Stomach (tissue), 9 donors: ENCODE results near the gene ABLIM2. TPM values are rescaled to one million over a fixed set of nuclear protein-coding genes. Genes with fewer than 3 reads are reported as not detected.
A peak's percentile ranks its signal among the peaks of the same experiment; 100 is the strongest.

ENCODE experiments used
- DNase-seq, 2 donors: peaks; one replicate each; pipeline versions ENCODE4 v3.0.0 to v3.0.0-alpha.2; 2013 to 2019
- H3K27ac ChIP-seq, 5 donors: fragments of 200-600 bp in 4 of 5; sonication (generic) in 4 of 5; one replicate each; pipeline ENCODE4 v1.5.1; 2013 to 2019; ENCODE audit warnings: mild to moderate bottlenecking in 1 of 5, moderate library complexity in 1 of 5
- H3K27me3 ChIP-seq, 3 donors: fragments of 200-600 bp; sonication (generic); one replicate each; pipeline ENCODE4 v1.5.1; 2017 to 2019; ENCODE audit warnings: mixed run types in 1 of 3
- H3K36me3 ChIP-seq, 4 donors: fragments of 200-600 bp; sonication (generic); 1 replicate in 3 of 4; 2 replicates in 1 of 4; pipeline ENCODE4 v1.5.1; 2016 to 2019
- H3K4me1 ChIP-seq, 4 donors: fragments of 200-600 bp; sonication (generic); one replicate each; pipeline ENCODE4 v1.5.1; 2016 to 2019
- H3K4me3 ChIP-seq, 4 donors: fragments of 200-600 bp; sonication (generic) in 3 of 4; one replicate each; pipeline ENCODE4 v1.5.1; 2016 to 2019; ENCODE audit warnings: mild to moderate bottlenecking in 1 of 4
- H3K9me3 ChIP-seq, 4 donors: fragments of 200-600 bp; sonication (generic); one replicate each; pipeline ENCODE4 v1.5.1; 2016 to 2019
- EP300 ChIP-seq: sonication (generic); formaldehyde crosslinking; IDR thresholded peaks from one replicate; pipeline ENCODE4 v1.6.1; 2017; ENCODE audit warnings: antibody characterized with exemption
- POLR2A ChIP-seq, 4 donors: fragments of 450-650 bp; IDR thresholded peaks; one replicate each; pipeline ENCODE4 v1.6.1; 2016; ENCODE audit warnings: antibody characterized with exemption in 4 of 4, control low read depth in 2 of 4, mild to moderate bottlenecking in 1 of 4, moderate library complexity in 1 of 4
- POLR2AphosphoS5 ChIP-seq, 3 donors: sonication (generic); formaldehyde crosslinking; IDR thresholded peaks; one replicate each; pipeline ENCODE4 v1.6.1; 2016; ENCODE audit warnings: antibody characterized with exemption in 3 of 3
- WGBS, 5 donors: extraction: QIAGEN DNeasy Blood & Tissue Kit in 3 of 5; methylation state at CpG; one replicate each; pipeline versions ENCODE4 v1.1.5 to v1.1.7; 2013 to 2018; 5-methylcytosine and 5-hydroxymethylcytosine counted together
- intact Hi-C: fragments of 100-400 bp; cut with DNase I; formaldehyde crosslinking; loops from one replicate; pipeline ENCODE4 v1.15.1; 2023; ENCODE audit warnings: low total_unique reads
- polyA plus RNA-seq, 3 donors: library from polyadenylated mRNA; stranded (reverse); fragments of 200-250 nt; gene quantifications; one replicate each; pipeline ENCODE4 v1.2.3, GENCODE V29; 2013
- total RNA-seq, 5 donors: library from RNA; depleted of rRNA; stranded (reverse); fragments of >200 nt; gene quantifications; one replicate each; pipeline versions ENCODE4 v1.1.0 to v1.2.3, GENCODE V29; 2014 to 2016
- TF ChIP-seq, protein P1 (sequence below), 7 experiments: fragments of 450-650 bp in 4 of 7; fragments of 200-600 bp in 3 of 7; sonication (generic) in 3 of 7; IDR thresholded peaks; one replicate each; pipeline ENCODE4 v1.5.1; 2016 to 2019; ENCODE audit warnings: antibody characterized with exemption in 7 of 7, control low read depth in 2 of 7, mild to moderate bottlenecking in 1 of 7
- donor health status: healthy with polysubstance abuse.
- donor health status: Bipolar disorder and iron deficiency.
- donor health status: healthy.

Gene ABLIM2
- total and polyA plus RNA-seq, 8 donors, result 2.3 to 28.0 (median 5.5) TPM

DNA sequence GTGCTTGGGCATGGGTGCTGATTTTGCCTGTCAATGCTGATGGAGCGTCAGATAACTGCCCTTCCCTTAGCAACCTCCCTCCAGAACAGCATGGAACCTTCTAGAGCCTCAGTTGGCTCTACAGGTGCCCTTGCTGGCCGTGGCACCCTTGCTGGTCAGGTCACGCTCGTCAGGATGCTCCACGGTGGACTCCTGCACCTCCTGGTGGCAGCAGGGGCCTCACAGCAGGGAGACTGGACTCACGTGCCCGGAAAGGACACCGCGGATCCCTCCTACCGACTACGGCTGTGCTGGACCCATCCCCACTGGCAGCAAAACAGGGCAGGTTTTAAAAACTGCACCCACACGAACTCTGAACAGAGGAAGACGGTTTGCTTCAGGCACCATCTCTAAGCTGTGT is 136.8 kb downstream of the ABLIM2 start:
- no peaks in the 10 kb centered on the region for H3K36me3 ChIP-seq
- no peak for DNase-seq
- WGBS, 5 donors, result 65 to 74% (median 69%) methylated on average over 8 to 13 of the region's 13 CpGs
- TF ChIP-seq POLR2A (IDR thresholded peaks at IDR 0.05), result no peak
- TF ChIP-seq, protein P1, sequence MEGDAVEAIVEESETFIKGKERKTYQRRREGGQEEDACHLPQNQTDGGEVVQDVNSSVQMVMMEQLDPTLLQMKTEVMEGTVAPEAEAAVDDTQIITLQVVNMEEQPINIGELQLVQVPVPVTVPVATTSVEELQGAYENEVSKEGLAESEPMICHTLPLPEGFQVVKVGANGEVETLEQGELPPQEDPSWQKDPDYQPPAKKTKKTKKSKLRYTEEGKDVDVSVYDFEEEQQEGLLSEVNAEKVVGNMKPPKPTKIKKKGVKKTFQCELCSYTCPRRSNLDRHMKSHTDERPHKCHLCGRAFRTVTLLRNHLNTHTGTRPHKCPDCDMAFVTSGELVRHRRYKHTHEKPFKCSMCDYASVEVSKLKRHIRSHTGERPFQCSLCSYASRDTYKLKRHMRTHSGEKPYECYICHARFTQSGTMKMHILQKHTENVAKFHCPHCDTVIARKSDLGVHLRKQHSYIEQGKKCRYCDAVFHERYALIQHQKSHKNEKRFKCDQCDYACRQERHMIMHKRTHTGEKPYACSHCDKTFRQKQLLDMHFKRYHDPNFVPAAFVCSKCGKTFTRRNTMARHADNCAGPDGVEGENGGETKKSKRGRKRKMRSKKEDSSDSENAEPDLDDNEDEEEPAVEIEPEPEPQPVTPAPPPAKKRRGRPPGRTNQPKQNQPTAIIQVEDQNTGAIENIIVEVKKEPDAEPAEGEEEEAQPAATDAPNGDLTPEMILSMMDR (IDR thresholded peaks at IDR 0.05), result no peak
- no peak for TF ChIP-seq POLR2AphosphoS5 (IDR thresholded peaks at IDR 0.05)
- TF ChIP-seq EP300, result no peak
- H3K9me3 ChIP-seq, result no peaks in the 10 kb centered on the region
- H3K4me3 ChIP-seq, result no peak overlapping the region
- H3K27ac ChIP-seq, result no peak overlapping the region
- intact Hi-C loops, result no loop called here
- no peaks in the 10 kb centered on the region for H3K4me1 ChIP-seq
- peaks cover 0 to 4% (median 0%) of the 10 kb centered on the region in 3 donors for H3K27me3 ChIP-seq

GRCh38 chr4:8019396-8020365 is 138.9 kb downstream of the ABLIM2 start:
- intact Hi-C loops, result no loop called here
- no peaks in the 10 kb centered on the region for H3K4me1 ChIP-seq
- H3K9me3 ChIP-seq, result no peaks in the 10 kb centered on the region
- H3K27ac ChIP-seq, result no peak overlapping the region
- peak; percentile 54 to 87 for DNase-seq
- H3K27me3 ChIP-seq, result no peaks in the 10 kb centered on the region
- TF ChIP-seq POLR2A (IDR thresholded peaks at IDR 0.05) (no peak), EP300 (no peak), POLR2AphosphoS5 (IDR thresholded peaks at IDR 0.05) (no peak)
- TF ChIP-seq, protein P1 (IDR thresholded peaks at IDR 0.05), result no peak
- WGBS, 5 donors, result 45 to 63% (median 53%) methylated on average over 24 of the region's 24 CpGs
- no peaks in the 10 kb centered on the region for H3K36me3 ChIP-seq
- H3K4me3 ChIP-seq, result no peak overlapping the region

- no peaks in the 10 kb centered on the region for H3K36me3 ChIP-seq
- H3K27ac ChIP-seq, result no peak overlapping the region
- DNase-seq, result no peak
- H3K27me3 ChIP-seq, result no peaks in the 10 kb centered on the region
- no peaks in the 10 kb centered on the region for H3K9me3 ChIP-seq
- TF ChIP-seq POLR2AphosphoS5 (IDR thresholded peaks at IDR 0.05) (no peak), POLR2A (IDR thresholded peaks at IDR 0.05) (no peak), EP300 (no peak)
- TF ChIP-seq, protein P1 (IDR thresholded peaks at IDR 0.05), result no peak
- intact Hi-C loops, result no loop called here
- no peaks in the 10 kb centered on the region for H3K4me1 ChIP-seq
- 71 to 75% (median 73%) methylated on average over 11 to 12 of the region's 12 CpGs for WGBS, 5 donors
- H3K4me3 ChIP-seq, result no peak overlapping the region
Observed at GRCh38 chr4:8016527-8016926, 142.1 kb downstream of the ABLIM2 start.

- peak in 1 of 2 donors; percentile 57 for DNase-seq
Observed at GRCh38 chr4:8015512-8015911, 143.1 kb downstream of the ABLIM2 start.

More at GRCh38 chr4:8015512-8015911, 143.1 kb downstream of the ABLIM2 start:
- Histone ChIP-seq H3K4me1 (peaks cover 5 to 9% (median 6%) of the 10 kb centered on the region in 4 donors), H3K27ac (no peak overlapping the region), H3K4me3 (no peak overlapping the region), H3K36me3 (no peaks in the 10 kb centered on the region), H3K27me3 (no peaks in the 10 kb centered on the region), H3K9me3 (no peaks in the 10 kb centered on the region)
- intact Hi-C loops, result no loop called here
- no peak for TF ChIP-seq EP300
- no peak for TF ChIP-seq POLR2A (IDR thresholded peaks at IDR 0.05)
- no peak for TF ChIP-seq POLR2AphosphoS5 (IDR thresholded peaks at IDR 0.05)
- TF ChIP-seq, protein P1 (IDR thresholded peaks at IDR 0.05), result no peak
- WGBS, 5 donors, result 14 to 35% (median 21%) methylated on average over 4 of the region's 4 CpGs
